Keratinocyte (primary cell): ENCODE measurements around the gene RPS2.

Source experiments
- EZH2 ChIP-seq: IDR thresholded peaks from one replicate; pipeline ENCODE4 v1.6.1; 2012; ENCODE audit warnings: inconsistent platforms, mild to moderate bottlenecking, low read length, moderate library complexity
- TF ChIP-seq, protein P1 (sequence below), 3 experiments: IDR thresholded peaks in 1 of 3; conservative IDR thresholded peaks in 1 of 3; optimal IDR thresholded peaks in 1 of 3; 2 replicates in 2 of 3; 3 replicates in 1 of 3; pipeline versions ENCODE3 to v1.5.1; 2011; ENCODE audit warnings: low read length in 3 of 3, mild to moderate bottlenecking in 3 of 3, moderate library complexity in 2 of 3, control low read depth in 1 of 3, inconsistent platforms in 1 of 3; ENCODE audit not compliant: insufficient read depth in 2 of 3; ENCODE audit errors: extremely low read depth in 1 of 3

DNA sequence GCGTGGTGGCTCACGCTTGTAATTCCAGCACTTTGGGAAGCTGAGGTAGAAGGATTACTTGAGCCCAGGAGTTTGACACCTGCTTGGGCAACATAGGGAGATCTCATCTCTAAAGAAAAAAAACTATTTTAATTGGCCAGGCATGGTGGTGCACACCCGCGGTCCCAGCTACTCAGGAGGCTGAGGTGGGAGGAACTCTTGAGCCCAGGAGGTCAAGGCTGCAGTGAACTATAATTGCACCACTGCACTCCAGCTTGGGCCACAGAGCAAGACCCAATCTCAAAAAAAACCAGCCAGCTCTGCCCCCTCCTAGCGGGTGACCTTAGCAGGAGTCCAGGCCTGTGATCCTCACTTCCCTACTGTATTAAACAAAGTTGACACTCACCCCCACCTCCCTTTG, 40.5 kb downstream of the RPS2 start:
- TF ChIP-seq, protein P1, sequence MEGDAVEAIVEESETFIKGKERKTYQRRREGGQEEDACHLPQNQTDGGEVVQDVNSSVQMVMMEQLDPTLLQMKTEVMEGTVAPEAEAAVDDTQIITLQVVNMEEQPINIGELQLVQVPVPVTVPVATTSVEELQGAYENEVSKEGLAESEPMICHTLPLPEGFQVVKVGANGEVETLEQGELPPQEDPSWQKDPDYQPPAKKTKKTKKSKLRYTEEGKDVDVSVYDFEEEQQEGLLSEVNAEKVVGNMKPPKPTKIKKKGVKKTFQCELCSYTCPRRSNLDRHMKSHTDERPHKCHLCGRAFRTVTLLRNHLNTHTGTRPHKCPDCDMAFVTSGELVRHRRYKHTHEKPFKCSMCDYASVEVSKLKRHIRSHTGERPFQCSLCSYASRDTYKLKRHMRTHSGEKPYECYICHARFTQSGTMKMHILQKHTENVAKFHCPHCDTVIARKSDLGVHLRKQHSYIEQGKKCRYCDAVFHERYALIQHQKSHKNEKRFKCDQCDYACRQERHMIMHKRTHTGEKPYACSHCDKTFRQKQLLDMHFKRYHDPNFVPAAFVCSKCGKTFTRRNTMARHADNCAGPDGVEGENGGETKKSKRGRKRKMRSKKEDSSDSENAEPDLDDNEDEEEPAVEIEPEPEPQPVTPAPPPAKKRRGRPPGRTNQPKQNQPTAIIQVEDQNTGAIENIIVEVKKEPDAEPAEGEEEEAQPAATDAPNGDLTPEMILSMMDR (optimal IDR thresholded peaks at IDR 0.05 in 1 of 3, IDR thresholded peaks at IDR 0.05 in 1 of 3, conservative IDR thresholded peaks at IDR 0.05 in 1 of 3; ENCODE audit: extremely low read depth in 1 of 3, insufficient read depth in 2 of 3, low read length in 3 of 3), result no peak
- no peak for TF ChIP-seq EZH2
